T-helper 1 cell (primary cell): ENCODE results near the gene TSPAN1.

Source experiments
- DNase-seq, 5 donors: peaks; one replicate each; pipeline ENCODE4 v3.0.0-alpha.2; 2012 to 2020

Gene TSPAN1

GRCh38 chr1:46166521-46167462 lies 8.1 kb upstream of the TSPAN1 start:
- peak in 3 of 5 donors; percentile 12 to 58 (median 27) for DNase-seq

GRCh38 chr1:46168477-46168876 lies 6.4 kb upstream of the TSPAN1 start:
- no peak for DNase-seq

- no peak for DNase-seq
These were observed 5.0 kb upstream of the TSPAN1 start for GRCh38 chr1:46169811-46170454.

- DNase-seq: no peak
These were observed 3.5 kb upstream of the TSPAN1 start for GRCh38 chr1:46171351-46171750.

- DNase-seq: no peak
These were observed 3.0 kb upstream of the TSPAN1 start for GRCh38 chr1:46171871-46172270.

GRCh38 chr1:46172321-46172720 lies 2.6 kb upstream of the TSPAN1 start:
- no peak for DNase-seq

- DNase-seq: no peak
These were observed 1.5 kb upstream of the TSPAN1 start for GRCh38 chr1:46173361-46173856.

- no peak for DNase-seq
These were observed 356 bp downstream of the TSPAN1 start for GRCh38 chr1:46175243-46175642.

GRCh38 chr1:46176211-46176865 lies 1.5 kb downstream of the TSPAN1 start, which contains the start of gene P3R3URF:
Gene P3R3URF, minus strand, starts transcription at chr1:46176488. Its CDS starts 17 bp downstream, at chr1:46176471.
- no peak for DNase-seq

GRCh38 chr1:46179138-46180081 lies 4.5 kb downstream of the TSPAN1 start:
- DNase-seq: peak in 4 of 5 donors; percentile 42 to 62 (median 52)

GRCh38 chr1:46180082-46180616 lies 5.3 kb downstream of the TSPAN1 start:
- DNase-seq: no peak

GRCh38 chr1:46181343-46182260 lies 6.7 kb downstream of the TSPAN1 start:
- DNase-seq: no peak

- no peak for DNase-seq
These were observed 8.4 kb downstream of the TSPAN1 start for GRCh38 chr1:46183079-46183847.

- no peak for DNase-seq
These were observed 9.2 kb downstream of the TSPAN1 start for GRCh38 chr1:46183926-46184557.

GRCh38 chr1:46184920-46185658 lies 10.2 kb downstream of the TSPAN1 start:
- no peak for DNase-seq

- no peak for DNase-seq
These were observed 11.2 kb downstream of the TSPAN1 start for GRCh38 chr1:46186076-46186475.

- DNase-seq: no peak
These were observed 12.4 kb downstream of the TSPAN1 start for GRCh38 chr1:46187106-46187869.
